Activated CD4-positive, alpha-beta T cell treated with anti-CD3 and anti-CD28 coated beads for 36 hours (primary cell): ENCODE measurements around the gene TMEM39A. TPM values are rescaled to one million over a fixed set of nuclear protein-coding genes. Genes with fewer than 3 reads are reported as not detected.
A peak's percentile ranks its signal among the peaks of the same experiment; 100 is the strongest.

Experiments
- ATAC-seq: fragments of 200-7000 bp; cut with Tn5 transposase; one replicate; pipeline ENCODE4 v1.10.0; 2021; ENCODE audit warnings: mild to moderate bottlenecking, moderate library complexity
- CTCF ChIA-PET: fragments of 350-600 bp; sonication (Branson Sonifier 250); formaldehyde crosslinking; loops from one replicate; lab custom pipeline; 2021; ENCODE audit warnings: antibody characterized with exemption; lab: Charles Lee
- POLR2A ChIA-PET: fragments of 350-600 bp; sonication (Branson Sonifier 250); formaldehyde crosslinking; loops from one replicate; lab custom pipeline; 2021; ENCODE audit warnings: antibody characterized with exemption, inconsistent platforms; lab: Charles Lee
- DNase-seq: peaks from one replicate; pipeline ENCODE4 v3.0.0-alpha.2; 2020
- H3K27ac Mint-ChIP-seq: one replicate; pipeline ENCODE4 v1.8.0; 2021; ENCODE audit warnings: mixed read lengths
- H3K27me3 Mint-ChIP-seq: one replicate; pipeline ENCODE4 v1.8.0; 2021; ENCODE audit warnings: mixed read lengths
- H3K36me3 Mint-ChIP-seq: one replicate; pipeline ENCODE4 v1.8.0; 2021; ENCODE audit warnings: low read depth, mixed read lengths
- H3K4me1 Mint-ChIP-seq: one replicate; pipeline ENCODE4 v1.8.0; 2021; ENCODE audit warnings: mixed read lengths
- H3K4me3 Mint-ChIP-seq: one replicate; pipeline ENCODE4 v1.8.0; 2021; ENCODE audit warnings: mild to moderate bottlenecking, moderate library complexity, mixed read lengths
- H3K9me3 Mint-ChIP-seq: one replicate; pipeline ENCODE4 v1.8.0; 2021; ENCODE audit warnings: low read depth, mixed read lengths
- intact Hi-C, 2 experiments: fragments of 100-400 bp; cut with DNase I in 1 of 2; cut with micrococcal nuclease in 1 of 2; formaldehyde crosslinking; loops; one replicate each; pipeline versions ENCODE4 v1.14.2 to v1.15.1; 2022 to 2024; cut with DNase I, micrococcal nuclease
- total RNA-seq, 2 experiments: library from RNA; stranded (reverse); gene quantifications; one replicate each; pipeline ENCODE4 v1.2.3, GENCODE V29; 2021

The TMEM39A gene
- total RNA-seq, 2 experiments from 2014 or later: 24.5 to 30.5 TPM

DNA sequence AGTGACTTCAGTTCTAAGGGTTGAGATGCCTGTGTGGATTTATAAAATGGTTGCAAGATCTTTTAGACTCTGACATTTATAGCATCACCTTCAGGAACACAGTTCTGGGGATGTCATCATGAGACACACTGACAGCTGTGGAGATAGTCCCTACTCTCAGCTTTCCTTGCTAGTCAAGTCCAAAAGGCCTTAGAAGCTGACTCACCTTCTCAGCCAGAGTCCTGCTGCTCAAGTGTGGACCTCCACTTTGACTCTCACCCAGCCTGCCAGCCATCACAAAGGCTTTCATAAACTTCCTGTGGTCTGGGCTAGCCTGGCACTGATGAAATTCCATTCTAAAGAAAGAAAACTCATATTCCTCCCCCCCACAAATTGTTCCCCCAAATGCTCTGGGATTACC, 44.8 kb downstream of the TMEM39A start:
- Mint-ChIP-seq H3K4me1 (peaks cover 3% of the 10 kb centered on the region), H3K4me3 (no peak overlapping the region), H3K9me3 (no peaks in the 10 kb centered on the region), H3K27ac (no peak overlapping the region), H3K36me3 (peaks cover 1% of the 10 kb centered on the region), H3K27me3 (no peaks in the 10 kb centered on the region)
- no peak for DNase-seq
- CTCF ChIA-PET: interaction anchor here (0.8 kb wide), 1 partner anchor 471 kb away, joined by 4 read pairs; no protein-coding TSS in a partner anchor
- ATAC-seq: no peak
- intact Hi-C loops: no loop called here
- POLR2A ChIA-PET: no interaction called here

DNA sequence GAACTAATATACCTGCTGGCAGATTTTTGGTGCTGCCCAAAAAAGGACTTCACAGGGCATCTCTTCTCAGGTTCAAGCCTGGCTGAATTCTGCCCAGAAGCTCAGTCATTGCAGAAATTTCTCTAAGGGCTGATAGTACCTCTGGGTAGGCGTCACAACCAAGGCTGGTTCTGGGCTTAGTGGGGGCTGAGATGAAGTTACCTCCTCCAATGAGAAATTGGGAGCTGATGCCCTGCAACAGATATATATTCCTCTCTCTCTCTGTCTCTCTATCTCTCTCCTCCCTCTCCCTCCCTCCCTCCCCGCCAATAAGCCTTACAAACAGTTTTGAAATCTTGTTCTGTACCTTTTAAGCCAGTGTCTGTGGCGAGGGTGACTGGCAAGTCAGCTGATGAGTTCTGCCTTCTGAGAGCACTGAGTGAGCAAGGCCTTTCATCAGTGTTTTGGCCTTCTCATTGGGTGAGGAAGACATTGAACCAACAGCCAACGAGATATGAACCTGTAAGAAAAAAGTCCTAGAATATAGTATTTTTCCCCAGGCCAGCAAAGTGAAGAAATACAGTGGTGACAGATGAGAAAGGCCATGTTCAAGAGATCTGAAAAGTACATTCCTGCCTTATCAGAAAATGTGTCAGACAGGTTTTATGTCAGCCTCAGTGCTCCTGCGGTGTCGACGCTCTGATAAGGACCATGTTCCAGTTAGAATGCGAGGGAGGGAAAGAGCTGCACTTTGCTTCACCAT, 45.5 kb downstream of the TMEM39A start:
- Mint-ChIP-seq H3K4me3 (no peak overlapping the region), H3K27ac (no peak overlapping the region), H3K4me1 (peaks cover 3% of the 10 kb centered on the region), H3K27me3 (no peaks in the 10 kb centered on the region), H3K36me3 (peaks cover 1% of the 10 kb centered on the region), H3K9me3 (no peaks in the 10 kb centered on the region)
- ATAC-seq (no peak), DNase-seq (no peak)
- ChIA-PET POLR2A (no interaction called here), CTCF (interaction anchor here (0.8 kb wide), 1 partner anchor 470 kb away, joined by 4 read pairs; no protein-coding TSS in a partner anchor)
- intact Hi-C loops: no loop called here

DNA sequence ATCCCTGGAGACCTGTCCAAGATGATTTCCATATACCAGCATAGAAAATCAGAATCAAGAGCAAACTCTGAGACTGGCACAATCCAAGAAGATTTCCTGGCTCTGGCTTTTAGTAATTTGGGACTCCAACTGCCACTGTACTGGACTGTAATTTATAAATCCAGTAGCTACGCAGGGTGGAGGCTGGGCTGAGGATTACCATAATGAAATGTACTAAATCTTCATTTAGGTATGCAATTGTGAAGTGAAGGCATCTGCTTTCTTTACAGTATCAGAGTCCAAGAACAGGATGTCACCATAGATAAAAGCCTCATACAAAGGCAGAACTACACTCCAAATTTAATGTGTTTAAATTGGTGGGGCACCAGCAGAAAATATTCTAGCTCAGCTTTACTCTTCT, 46.5 kb downstream of the TMEM39A start:
- H3K27me3 Mint-ChIP-seq: no peaks in the 10 kb centered on the region
- CTCF ChIA-PET: interaction anchor here (0.6 kb wide), 1 partner anchor 273 kb away, joined by 4 read pairs; no protein-coding TSS in a partner anchor
- H3K36me3 Mint-ChIP-seq: peaks cover 1% of the 10 kb centered on the region

DNA sequence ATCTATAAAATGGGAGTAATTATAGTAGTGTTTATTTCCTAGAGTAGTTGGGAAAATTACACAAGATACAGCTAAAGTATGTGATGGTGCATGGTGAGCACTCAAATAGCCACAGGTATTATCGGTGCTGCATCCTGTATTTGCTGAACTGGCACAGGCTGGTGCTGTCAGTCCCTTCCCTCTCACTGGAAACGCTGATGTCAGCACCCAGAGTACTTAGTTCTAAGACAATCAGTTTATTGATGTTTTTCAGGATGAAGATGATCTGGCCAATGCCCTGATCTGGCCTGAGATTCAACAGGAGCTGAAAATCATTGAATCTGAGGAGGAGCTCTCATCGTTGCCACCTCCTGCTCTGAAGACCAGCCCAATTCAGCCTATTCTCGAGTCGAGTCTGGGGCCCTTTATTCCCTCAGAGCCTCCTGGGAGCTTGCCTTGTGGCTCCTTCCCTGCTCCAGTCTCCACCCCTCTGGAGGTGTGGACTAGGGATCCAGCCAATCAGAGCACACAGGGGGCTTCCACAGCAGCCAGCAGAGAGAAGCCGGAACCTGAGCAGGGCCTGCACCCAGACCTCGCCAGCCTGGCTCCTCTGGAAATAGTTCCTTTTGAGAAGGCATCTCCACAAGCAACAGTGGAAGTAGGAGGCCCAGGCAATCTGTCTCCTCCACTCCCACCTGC, 49.7 kb downstream of the TMEM39A start:
- POLR2A ChIA-PET: no interaction called here
- CTCF ChIA-PET: interaction anchor here (0.6 to 1.5 kb wide), 2 partner anchors 8 to 172 kb away, joined by 3 read pairs; no protein-coding TSS in a partner anchor
- no peak overlapping the region for H3K27ac Mint-ChIP-seq
- intact Hi-C loops: no loop called here
- peaks cover 17% of the 10 kb centered on the region for H3K36me3 Mint-ChIP-seq
- H3K9me3 Mint-ChIP-seq: no peaks in the 10 kb centered on the region
- ATAC-seq: no peak
- DNase-seq: no peak
- H3K27me3 Mint-ChIP-seq: no peaks in the 10 kb centered on the region
- H3K4me3 Mint-ChIP-seq: no peak overlapping the region
- H3K4me1 Mint-ChIP-seq: no peaks in the 10 kb centered on the region

More for the DNA sequence above, 46.5 kb downstream of the TMEM39A start:
- DNase-seq (no peak), ATAC-seq (no peak)
- Mint-ChIP-seq H3K4me3 (no peak overlapping the region), H3K4me1 (peaks cover 3% of the 10 kb centered on the region), H3K27ac (no peak overlapping the region), H3K9me3 (no peaks in the 10 kb centered on the region)
- intact Hi-C loops: no loop called here
- POLR2A ChIA-PET: no interaction called here

DNA sequence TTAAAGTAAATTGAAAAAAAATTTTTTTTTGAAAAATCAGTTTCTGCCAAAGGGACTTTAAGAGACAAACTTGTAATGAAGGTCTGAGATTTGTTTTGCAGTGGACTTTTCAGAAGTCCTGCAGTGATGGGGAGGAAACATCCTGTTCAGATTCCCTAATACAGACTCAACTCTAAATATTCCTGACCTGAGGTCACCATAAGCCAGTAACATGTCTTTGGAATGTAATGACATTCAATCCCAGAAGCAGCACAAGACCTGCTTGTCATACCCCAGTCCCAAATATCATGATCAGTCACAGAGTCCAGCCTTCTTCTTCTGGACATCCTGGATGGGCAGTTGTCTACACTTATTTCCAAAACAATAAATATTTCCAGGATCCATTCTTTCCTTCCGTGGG, 53.6 kb downstream of the TMEM39A start:
- intact Hi-C loops: no loop called here
- H3K4me3 Mint-ChIP-seq: no peak overlapping the region
- H3K9me3 Mint-ChIP-seq: no peaks in the 10 kb centered on the region
- ChIA-PET CTCF (no interaction called here), POLR2A (no interaction called here)
- no peak overlapping the region for H3K27ac Mint-ChIP-seq
- no peaks in the 10 kb centered on the region for H3K27me3 Mint-ChIP-seq
- no peak for ATAC-seq
- no peaks in the 10 kb centered on the region for H3K4me1 Mint-ChIP-seq
- peaks cover 15% of the 10 kb centered on the region for H3K36me3 Mint-ChIP-seq
- no peak for DNase-seq

DNA sequence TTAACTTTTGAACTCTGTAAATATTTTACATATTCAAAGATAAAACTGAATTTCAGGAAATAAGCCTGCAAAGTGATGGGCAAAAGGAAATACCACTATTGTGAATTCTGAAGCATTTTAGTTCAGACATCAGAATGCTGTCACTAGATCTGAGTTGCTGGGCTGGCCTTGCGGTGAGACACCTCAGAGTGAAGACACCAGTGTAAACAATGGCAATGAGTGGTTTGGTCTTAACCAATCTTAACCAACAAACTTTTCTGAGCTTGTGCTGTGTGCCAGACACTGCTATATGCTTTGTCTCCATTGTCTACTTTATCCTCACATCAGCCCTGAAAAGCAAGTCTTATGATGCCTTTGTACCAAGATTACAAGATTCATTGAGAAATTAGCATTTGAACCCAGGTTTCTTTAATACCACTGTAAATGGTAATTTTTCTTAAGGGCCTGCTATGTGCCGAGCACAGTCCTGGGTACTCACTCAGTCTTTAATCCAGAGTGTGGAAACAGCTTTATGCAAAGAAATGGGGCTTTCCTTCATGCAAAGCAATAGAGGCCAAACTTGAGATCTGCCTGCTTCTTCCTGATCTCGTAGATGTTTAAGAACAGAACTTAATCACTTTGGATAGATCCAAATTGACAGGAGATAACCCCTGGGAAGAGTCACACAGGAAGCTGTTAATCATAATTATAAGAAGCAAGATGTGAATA, 55.0 kb downstream of the TMEM39A start:
- ChIA-PET CTCF (no interaction called here), POLR2A (no interaction called here)
- intact Hi-C loops: no loop called here
- H3K36me3 Mint-ChIP-seq: peaks cover 15% of the 10 kb centered on the region
- no peaks in the 10 kb centered on the region for H3K9me3 Mint-ChIP-seq
- H3K27me3 Mint-ChIP-seq: no peaks in the 10 kb centered on the region
- no peak for DNase-seq
- no peaks in the 10 kb centered on the region for H3K4me1 Mint-ChIP-seq
- no peak overlapping the region for H3K4me3 Mint-ChIP-seq
- no peak overlapping the region for H3K27ac Mint-ChIP-seq
- no peak for ATAC-seq

DNA sequence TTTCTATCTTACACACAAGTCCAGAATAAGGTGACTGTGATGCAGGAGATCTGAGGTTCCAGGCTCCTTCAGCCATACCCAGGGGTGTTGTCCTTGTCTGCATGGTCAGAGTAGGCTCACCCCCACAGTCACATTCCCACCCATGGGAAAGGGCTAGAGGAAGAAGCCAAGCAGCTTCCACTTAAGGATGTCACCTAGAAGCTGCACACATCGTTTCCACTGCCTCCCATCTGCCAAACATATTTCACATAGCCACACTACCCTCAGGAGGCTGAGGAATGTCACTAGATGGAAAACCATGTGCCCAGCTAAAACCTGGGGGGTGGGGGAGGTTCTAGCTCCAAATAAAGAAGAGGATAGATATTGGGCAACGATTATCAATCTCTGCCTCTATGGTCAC, 58.1 kb downstream of the TMEM39A start:
- H3K27me3 Mint-ChIP-seq: no peaks in the 10 kb centered on the region
- H3K4me3 Mint-ChIP-seq: no peak overlapping the region
- H3K27ac Mint-ChIP-seq: no peak overlapping the region
- H3K4me1 Mint-ChIP-seq: peaks cover 11% of the 10 kb centered on the region
- CTCF ChIA-PET: interaction anchor here (1.2 kb wide), 1 partner anchor 9 kb away, joined by 3 read pairs; no protein-coding TSS in a partner anchor
- H3K36me3 Mint-ChIP-seq: peaks cover 18% of the 10 kb centered on the region
- H3K9me3 Mint-ChIP-seq: no peaks in the 10 kb centered on the region
- ATAC-seq: no peak
- DNase-seq: no peak
- POLR2A ChIA-PET: no interaction called here
- intact Hi-C loops: no loop called here

DNA sequence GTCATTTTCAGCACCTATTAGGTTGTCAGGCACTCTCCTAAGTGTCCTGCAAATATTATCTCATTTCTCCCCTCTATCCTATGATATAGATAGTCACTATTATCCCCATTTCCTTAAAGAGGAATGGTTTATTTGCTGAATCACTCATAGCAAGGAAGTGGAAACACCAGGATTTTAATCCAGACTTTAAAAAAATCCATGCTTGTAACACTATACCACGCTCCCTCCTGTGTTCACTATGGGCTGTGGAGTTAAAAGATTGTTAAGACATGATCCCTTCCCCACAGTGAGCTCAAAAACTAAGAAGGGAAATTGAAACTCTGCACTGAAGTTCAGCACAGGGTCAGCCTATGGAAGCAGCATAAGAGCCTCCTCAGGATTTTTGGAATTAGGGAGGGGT, 60.2 kb downstream of the TMEM39A start:
- Mint-ChIP-seq H3K4me3 (no peak overlapping the region), H3K9me3 (no peaks in the 10 kb centered on the region), H3K27me3 (no peaks in the 10 kb centered on the region), H3K27ac (no peak overlapping the region), H3K4me1 (peaks cover 11% of the 10 kb centered on the region), H3K36me3 (peaks cover 11% of the 10 kb centered on the region)
- ChIA-PET CTCF (no interaction called here), POLR2A (no interaction called here)
- DNase-seq (no peak), ATAC-seq (no peak)
- intact Hi-C loops: no loop called here

DNA sequence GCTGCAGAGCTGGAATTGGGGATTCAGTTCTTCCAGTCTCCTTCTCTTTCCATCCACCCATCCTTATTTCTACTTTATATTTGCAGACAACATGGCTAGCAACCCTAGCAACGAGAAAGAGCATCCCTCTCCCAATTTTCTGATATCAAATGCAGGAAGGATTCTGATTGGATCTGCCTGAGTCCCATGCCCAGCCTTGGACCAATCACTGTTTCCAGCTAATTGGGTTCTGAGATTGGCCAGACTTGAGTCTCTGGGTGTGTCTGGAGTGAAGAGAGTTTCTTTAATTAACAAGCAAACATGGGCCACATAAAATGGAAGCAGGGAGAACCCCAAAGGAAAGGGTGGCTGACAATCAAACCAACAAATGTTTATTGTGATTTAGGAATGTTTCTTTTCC, 60.6 kb downstream of the TMEM39A start:
- DNase-seq: no peak
- Mint-ChIP-seq H3K36me3 (peaks cover 11% of the 10 kb centered on the region), H3K4me3 (no peak overlapping the region), H3K4me1 (peaks cover 11% of the 10 kb centered on the region), H3K27ac (no peak overlapping the region), H3K27me3 (no peaks in the 10 kb centered on the region), H3K9me3 (no peaks in the 10 kb centered on the region)
- intact Hi-C loops: no loop called here
- POLR2A ChIA-PET: no interaction called here
- CTCF ChIA-PET: no interaction called here
- ATAC-seq: no peak

DNA sequence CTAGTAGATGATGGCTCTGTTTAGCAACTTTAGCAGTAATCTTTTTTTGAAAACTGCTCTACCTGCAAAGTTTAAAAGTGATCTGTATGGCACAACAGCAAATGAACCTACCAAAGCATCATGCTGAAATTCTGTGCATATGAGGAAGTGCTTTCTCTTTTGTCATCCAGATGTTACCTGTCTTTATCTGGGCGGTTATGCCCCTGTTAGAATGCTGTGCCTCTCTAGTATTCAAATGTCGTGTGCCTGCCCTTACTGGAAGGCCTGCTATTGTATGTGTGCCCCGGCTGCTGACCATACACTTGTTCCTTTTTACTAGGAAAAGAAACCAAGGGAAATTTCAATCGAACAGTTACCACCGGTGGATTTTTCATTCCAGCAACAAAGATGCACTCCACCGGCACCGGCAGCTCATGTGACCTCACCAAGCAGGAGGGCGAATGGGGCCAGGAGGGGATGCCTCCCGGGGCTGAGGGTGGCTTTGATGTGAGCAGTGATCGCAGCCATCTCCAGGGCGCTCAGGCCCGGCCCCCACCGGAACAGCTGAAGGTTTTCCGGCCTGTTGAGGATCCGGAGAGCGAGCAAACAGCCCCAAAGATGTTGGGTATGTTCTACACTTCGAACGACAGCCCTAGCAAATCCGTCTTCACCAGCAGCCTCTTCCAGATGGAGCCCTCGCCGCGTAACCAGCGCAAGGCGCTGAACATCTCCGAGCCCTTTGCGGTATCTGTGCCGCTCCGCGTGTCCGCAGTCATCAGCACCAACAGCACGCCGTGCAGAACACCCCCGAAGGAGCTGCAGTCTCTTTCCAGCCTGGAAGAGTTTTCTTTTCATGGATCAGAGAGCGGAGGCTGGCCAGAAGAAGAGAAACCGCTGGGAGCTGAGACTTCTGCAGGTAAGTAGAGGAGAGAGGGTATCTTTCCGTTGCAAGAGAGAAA, 61.6 kb downstream of the TMEM39A start:
- CTCF ChIA-PET: no interaction called here
- H3K27ac Mint-ChIP-seq: no peak overlapping the region

DNA sequence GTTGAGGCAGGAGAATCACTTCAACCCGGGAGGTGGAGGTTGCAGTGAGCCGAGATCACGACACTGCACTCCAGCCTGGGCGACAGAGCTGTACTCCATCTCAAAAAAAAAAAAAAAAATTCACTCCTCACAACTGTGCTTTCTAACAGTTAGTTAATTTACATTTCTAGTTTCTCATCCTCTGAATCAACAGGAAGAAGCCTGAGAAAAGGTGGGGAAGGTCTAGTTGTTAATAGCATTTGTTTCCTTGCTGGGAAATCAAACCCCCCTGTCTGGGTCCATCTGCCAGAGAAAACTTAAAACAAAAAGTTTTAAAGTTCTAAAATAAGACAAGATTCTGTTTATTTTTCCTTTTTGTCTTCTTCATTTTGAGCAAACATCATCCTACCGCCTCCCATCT, 62.3 kb downstream of the TMEM39A start:
- Mint-ChIP-seq H3K9me3 (no peaks in the 10 kb centered on the region), H3K4me3 (no peak overlapping the region), H3K27me3 (no peaks in the 10 kb centered on the region), H3K27ac (peak overlapping the region; percentile 28), H3K4me1 (peaks cover 13% of the 10 kb centered on the region), H3K36me3 (peaks cover 11% of the 10 kb centered on the region)
- intact Hi-C loops: no loop called here
- CTCF ChIA-PET: no interaction called here
- ATAC-seq (no peak), DNase-seq (no peak)
- POLR2A ChIA-PET: no interaction called here

More for the DNA sequence above, 61.6 kb downstream of the TMEM39A start:
- POLR2A ChIA-PET: no interaction called here
- Mint-ChIP-seq H3K4me1 (peaks cover 11% of the 10 kb centered on the region), H3K27me3 (no peaks in the 10 kb centered on the region), H3K36me3 (peaks cover 11% of the 10 kb centered on the region), H3K4me3 (no peak overlapping the region), H3K9me3 (no peaks in the 10 kb centered on the region)
- DNase-seq (no peak), ATAC-seq (no peak)
- intact Hi-C loops: no loop called here
